ENCODE measurements around the gene SMC2.

The SMC2 gene

DNA sequence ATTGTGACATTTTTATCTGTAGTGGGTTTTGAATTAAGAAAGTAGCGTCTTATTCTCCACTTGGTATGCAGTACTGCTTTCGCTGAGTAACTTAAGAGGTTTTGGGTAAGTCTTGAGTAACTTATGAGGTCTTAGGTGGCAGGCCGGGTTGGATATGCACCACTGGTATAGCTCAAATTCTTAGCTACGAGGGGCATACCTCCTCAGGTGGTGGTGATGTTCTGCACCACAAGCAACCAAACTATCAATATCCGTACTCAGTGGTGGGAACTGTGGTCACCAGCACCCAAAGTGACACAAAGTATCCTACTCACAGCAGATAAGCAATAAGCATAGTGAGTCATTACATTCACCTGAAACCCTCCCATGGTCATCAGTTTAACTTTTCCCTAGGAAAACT, 13.7 kb downstream of the SMC2 start:
- DNase-seq: no peak

DNA sequence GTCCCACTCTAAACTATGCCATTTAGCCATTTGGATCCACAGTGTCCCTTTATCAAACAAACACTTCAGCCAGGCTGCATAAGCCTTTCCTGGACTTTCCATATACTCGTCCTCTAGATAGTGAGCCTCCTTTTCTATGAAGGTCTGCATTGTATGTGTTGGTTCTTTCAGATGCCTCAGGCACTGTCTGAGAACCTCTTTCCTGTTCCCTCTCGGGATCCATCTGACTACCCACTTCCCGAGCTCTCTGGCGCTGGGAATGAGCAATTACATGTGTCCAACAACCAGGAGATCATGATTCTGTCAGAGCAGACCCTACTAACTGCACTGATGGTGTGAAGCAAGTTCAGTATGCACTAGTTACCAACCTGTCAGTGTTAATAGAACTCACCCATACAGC, 14.2 kb downstream of the SMC2 start:
- no peak for DNase-seq

DNA sequence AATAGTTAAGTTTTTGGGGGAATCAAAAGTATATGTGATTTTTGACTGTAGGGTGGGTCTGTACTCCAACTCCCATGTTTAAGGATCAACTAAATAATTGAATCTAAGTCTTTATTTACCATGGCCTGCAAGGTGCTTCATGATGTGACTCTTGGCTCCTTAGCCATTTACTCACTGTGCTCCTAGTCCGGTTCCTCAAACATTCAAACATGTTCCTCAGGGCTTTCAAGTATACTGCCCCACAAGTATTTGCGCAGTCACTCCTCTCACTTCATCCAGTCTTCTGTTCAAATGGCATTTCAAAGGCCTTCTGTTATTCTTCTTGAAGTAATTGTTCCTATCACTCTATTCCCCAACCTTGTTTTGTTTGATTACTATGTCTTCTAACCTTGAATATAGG, 16.4 kb downstream of the SMC2 start:
- no peak for DNase-seq

DNA sequence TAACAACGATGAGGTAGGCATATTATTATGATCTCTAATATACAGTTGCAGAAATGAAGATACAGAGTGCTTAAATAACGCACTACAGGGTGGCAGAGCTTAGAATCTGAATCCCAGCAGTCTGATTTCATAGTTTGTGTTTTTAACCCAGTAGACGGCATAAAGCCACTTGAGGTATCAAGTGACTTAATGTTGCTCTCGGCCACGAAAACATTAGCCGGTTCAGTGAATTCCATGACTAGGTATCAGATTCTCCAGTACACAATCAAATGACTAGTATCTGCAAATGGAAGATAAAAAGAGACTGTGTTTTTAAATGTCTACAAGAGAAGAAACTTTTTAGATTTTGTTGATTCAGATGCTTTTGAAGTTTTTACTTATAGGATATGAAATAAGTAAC, 24.8 kb downstream of the SMC2 start:
- no peak for DNase-seq

DNA sequence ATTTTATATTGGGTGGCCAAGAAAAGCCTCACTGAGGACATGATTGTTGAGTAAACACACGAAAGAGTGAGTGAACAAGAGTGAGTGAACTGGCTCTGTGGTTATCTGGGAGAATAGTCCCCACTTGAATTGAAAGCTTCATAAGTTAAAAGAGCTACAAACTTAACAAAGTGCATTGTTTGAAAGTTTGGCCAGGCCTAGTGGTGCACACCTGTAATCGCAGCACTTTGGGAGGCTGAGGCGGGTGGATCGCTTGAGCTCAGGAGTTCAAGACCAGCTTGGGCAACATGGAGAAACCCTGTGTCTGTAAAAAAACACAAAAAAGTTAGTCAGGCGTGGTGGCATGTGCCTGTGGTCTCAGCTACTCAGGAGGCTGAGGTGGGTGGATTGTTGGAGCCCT, 26.9 kb downstream of the SMC2 start:
- DNase-seq: no peak

DNA sequence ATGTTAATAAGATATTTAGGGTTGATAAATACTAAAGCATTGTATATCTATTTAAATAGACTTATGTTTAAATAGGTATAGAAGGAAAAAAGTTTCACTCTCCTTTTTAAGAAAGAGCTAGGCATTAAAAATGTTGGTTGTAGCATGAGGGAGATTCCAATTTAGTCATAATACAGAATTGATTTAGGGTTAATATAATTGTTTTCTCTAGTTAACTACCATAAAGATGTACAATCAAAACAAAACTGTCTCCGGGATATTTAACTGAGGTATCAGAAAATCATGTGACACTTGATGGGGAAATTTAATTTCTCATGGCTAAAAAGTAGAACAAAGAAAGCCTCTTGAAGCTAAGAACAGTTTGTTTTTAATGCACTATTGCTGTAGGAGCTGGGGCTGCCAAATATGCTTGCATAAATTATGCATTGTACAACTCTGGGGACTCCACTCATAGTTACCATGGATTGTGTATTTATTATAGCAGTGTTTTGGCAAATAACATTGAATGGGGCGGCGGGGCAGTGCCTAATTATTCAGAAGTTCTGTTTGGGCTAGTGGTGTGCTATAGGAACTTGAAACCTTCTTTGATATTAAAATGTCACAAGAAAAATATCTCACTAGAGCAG, 44.2 kb downstream of the SMC2 start:
- no peak for DNase-seq

DNA sequence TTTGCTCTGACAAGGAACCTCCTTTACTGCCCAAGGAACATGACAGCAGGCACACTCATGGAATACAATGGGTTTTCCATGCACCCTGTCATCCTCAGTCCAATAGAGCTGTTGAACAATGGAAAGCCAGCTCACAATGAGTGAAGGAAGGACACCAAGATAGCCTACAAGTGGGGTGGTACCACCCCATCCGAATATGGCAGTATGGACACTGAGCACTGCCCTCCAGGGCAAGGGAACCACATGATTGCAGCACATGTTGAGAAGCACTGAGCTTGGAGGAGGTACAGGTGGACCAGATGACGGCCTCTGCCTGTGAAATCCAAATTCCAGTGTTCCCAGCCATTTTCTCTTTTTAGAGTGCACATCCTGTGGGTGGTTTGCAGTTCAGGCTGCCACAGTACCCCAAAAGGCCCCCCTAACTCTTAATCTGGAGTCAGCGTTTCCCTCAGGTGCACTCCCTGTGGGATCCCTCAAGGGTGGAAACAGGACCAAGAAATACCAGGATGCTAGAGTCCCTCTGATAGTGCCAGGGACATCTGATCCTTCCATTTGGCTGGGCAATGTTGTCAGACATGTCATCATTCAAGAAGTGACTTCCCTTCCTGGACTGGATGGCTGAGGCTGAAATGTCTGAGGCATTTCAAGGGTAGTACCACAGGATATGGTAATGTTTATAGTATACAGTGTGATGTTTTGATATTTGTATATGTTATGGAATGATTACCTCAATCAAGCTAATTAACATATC, 48.9 kb downstream of the SMC2 start:
- DNase-seq: no peak

DNA sequence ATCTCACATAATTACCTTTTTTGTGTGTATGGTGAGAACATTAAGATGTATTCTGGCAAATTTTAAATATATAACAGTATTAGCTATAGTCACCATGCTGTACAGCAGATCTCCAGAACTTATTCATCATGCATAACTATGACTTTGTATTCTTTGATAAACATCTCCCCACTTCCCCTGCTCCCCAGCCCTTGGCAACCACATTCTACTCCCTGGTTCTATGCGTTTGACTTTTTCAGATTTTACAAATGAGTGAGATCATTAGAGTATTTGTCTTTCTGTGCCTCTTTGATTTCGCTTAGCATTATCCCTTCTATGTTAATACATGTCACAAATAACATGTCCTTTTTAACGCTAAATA, 49.4 kb downstream of the SMC2 start:
- DNase-seq: no peak

DNA sequence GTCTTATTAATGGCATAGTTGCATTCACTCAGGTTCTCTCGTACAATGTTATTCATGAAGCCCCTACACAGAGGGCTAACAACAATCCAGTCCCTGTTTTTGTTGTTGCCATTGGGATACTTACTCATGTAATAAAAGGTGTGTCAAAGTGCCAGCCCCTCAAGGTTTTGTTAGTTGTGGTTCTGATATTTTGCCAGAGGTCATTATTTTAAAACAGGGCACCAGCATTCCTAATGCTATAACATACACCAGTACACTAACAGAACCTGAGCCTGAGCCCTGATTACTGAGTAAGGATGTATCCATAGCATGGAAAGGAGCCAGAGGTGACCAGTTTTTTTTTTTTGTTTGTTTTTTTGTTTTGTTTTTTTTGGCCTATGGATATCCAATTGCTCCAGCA, 50.2 kb downstream of the SMC2 start:
- DNase-seq: no peak

DNA sequence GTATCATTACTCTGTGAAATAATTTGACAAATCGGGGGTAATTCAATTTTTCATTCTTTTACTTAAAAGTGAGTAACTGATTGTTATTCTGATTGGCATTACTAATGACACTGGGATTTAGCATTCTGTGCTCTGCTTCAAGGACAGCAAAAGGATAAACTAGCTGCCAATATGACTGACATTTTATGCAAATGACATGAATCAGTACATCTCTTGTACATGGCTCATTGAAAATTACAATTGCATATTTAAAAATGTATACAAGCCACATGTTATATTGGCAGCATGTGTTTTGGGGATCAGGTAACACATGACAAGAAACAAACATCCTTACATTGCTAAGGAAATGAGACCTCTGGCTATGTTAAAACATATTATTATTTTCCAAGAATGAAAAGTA, 79.0 kb downstream of the SMC2 start:
- no peak for DNase-seq

DNA sequence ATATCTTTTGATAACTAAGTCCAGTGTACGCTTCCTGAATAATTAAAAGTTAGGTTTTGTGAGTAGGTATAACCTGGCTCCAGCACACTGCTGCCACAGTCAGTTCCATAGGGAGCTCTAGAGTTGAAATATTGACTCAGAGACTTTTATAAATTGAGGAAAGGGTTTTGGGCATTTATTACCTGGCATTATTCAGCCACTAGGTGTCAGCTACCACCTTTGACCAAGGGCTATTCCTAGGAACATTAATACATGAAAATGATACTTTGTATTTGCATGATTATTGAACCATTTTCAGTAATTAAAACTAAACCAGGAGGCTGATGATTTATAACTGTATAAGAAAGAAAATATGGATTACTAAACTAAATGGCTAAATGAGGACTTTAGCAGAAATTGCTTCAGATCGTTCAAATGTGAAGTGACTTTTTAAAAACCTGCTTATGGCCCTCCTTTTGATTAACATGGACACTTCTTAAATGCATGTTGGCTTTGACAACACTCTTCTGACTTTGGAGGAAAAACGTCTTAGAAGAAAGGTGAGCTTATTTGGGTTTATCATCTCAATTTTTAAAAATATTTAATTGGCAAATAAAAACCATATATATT, 83.0 kb downstream of the SMC2 start:
- DNase-seq: no peak

DNA sequence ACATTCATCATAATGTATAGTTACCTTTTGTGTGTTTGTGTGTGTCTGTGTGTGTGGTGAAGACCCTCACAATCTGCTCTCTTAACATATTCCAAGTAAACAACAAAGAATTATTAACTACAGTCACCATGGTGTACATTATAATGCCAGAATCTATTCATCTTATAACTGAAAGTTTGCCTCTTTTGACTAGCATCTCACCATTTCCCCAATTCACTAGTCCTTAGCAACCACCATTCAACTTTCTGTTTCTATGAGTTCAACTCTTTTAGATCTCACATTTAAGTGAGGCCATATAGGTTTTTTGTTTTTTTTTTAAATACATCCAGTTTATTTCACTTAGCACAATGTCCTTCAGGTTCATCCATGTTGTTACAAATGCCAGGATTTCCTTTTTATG, 83.6 kb downstream of the SMC2 start:
- no peak for DNase-seq

All from CD4-positive, alpha-beta T cell treated with Interleukin-4 for 1 hour (primary cell).